NCI-H1417 treated with DMSO at 0.1 percent for 48 hours (cell line): ENCODE data around the gene FASLG.
"Not testable (repeated sequence)": the region's sequence is repeated elsewhere in the genome, so short reads cannot be mapped to it uniquely, and the experiment has no call there.

Source experiments
- DNase-seq: peaks from one replicate; lab custom pipeline; 2025; lab: John Stamatoyannopoulos, UW

Gene FASLG

DNA sequence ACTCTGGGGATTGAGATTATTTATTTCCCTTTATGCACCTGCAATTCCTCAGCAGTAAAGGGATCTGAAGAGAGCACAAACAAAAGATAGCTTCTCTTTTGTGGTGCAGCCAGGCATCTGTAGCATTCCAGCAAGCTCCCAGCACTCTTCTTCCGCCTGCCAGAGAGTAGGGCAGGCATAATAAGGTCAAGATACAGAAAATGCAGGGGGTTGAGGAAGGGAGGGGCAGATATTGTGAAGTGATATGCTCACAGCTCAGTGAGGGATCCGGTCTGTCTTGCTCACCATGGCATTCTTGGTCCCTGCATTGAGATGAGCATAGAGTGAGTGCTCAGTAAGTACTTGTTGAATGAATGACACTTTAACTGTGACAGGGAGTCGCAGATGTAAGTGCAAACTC is 23.9 kb downstream of the FASLG start:
- DNase-seq, result no peak

DNA sequence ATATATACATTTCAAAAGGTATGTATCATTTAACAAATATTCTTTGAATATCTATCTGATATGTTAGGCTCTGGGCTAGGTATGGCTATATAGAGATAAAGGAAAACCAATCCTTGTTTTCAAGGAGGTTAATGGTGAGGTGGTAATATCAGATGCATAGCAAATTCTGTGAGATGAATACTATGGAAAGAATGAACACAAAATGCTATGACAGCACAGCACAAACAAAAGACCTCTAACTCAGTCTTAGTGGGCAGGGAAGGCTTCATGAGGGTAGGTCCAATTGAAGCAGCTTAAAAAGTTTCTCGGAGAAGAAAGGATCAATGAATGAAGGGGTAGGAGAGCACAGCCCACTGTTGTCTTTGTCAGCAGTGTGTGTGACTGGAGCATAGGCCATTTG is 27.2 kb downstream of the FASLG start:
- no peak for DNase-seq

GRCh38 chr1:172688428-172689085 is 29.7 kb downstream of the FASLG start:
- DNase-seq, result not testable (repeated sequence)

DNA sequence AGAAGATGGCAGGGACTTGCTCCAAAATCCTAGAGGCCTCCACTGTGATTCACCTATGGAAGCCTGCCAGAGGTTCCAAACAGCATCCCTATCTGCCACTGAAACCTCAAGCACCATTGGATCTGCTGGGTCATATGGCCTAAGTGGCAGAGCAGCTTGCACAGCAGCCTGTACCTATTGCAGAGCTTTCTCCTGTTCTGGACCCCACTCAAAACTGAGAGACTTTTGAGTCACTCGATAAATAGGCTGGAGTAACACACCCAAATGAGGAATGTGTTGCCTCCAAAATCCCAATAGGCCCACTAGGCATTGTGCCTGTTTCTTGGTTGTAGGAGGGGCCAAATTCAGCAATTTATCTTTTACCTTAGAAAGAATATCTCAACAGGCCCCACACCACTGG is 32.0 kb downstream of the FASLG start:
- DNase-seq, result not testable (repeated sequence)

GRCh38 chr1:172697534-172698002 is 38.7 kb downstream of the FASLG start:
- DNase-seq, result no peak

- DNase-seq, result no peak
Observed at GRCh38 chr1:172698224-172698623, 39.3 kb downstream of the FASLG start.

DNA sequence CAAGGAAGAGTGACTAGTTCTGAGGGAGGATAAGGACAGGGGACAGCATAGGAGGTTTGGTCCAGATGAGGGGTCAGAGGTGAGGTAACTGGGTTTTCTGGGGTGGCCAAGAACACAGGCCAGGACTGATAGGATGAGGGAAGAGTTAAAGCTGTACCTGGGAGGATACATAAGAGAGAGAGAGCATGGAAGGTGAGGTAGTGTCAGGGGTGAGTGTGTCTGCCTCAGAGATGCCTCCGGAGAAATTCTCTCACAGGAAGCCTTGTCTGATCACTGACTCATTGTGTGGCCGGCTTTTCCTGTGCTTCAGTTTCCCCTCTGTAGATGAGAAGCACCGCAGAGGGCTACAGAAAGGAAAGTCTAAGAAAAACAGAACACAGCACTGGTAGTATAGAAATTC is 40.2 kb downstream of the FASLG start:
- DNase-seq, result no peak

DNA sequence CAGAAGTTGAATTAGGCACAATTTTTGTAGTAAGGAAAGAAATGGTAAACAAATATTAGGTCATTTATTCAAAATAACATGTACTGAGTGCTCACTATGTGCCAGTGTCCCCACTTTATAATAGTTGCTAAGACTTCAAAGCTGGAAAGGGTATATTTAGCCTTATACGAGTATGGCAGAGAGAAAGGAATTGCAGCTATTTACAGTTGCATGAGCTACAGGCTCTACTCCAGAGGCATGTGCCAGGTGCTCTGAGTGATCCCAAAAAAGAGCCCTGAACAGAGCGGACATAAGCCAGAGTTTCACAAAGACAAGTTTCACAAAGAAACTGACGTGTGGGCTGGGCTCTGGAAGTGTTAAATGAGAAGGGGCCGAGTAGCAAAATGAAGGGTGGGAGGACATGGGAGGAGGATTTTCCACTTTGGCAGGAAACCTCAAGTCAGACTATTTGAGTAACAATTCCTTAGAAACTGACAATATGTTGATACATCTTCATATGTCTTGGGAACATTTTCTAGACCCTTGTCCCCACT is 40.9 kb downstream of the FASLG start:
- DNase-seq, result no peak

- no peak for DNase-seq
Observed at GRCh38 chr1:172700556-172700955, 41.7 kb downstream of the FASLG start.

DNA sequence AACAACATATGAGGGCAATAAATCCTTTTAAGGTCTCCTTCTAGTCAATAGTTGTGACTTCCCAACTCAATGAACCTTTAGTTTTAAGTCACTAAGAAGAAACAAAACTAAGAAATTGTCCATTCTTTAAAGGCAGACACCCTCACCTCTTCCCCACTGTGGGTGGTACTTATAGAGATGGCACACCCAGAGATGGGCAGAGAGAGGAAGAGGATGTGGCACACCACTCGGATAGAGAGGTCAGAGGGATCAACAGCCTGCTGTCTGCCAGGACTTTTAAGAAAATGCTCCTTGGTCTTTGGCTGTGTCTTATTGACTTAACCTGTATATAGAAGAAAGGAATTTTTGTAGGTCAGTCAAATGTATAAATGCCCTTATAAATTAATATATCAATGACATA is 45.1 kb downstream of the FASLG start:
- no peak for DNase-seq

- no peak for DNase-seq
Observed at GRCh38 chr1:172704420-172705210, 45.7 kb downstream of the FASLG start.

DNA sequence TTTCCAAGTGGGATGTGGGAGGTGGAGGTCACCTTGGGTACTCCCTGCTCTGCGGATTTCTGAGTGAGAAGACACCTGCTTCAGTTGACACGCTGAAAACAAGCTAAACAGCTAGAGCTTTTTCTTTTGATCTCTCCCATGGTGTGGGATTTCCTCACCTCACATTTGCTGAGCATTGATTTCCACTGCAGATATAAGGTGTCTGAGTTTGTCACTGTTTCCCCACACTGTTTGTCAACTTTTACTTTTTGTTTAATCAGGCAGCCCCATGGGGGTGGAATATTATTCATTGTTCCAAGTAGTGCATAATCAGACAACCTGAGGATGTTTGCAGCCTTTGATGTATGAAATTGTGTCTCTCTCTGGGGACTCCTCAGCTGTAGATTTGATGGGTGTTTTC is 49.5 kb downstream of the FASLG start:
- no peak for DNase-seq

GRCh38 chr1:172711558-172711957 is 52.7 kb downstream of the FASLG start:
- DNase-seq, result no peak

DNA sequence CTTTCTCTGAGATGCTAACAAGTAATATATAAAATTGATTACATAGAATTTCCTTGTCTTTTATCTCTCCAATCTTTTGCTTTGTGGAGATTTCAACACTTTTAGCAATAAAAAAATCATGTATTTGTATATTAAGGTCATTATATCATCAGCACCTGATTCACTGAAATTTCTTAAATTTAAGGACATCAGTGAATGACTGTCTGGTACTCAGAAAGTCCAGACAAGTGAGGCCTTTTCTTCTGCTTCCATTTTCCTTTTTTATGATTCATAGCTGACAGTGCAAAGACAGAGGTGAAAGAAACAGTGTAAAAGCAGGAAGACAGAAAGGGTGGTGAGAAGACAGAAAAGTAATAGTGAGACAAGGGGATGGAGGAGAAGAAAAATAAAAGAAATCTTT is 54.6 kb downstream of the FASLG start:
- DNase-seq, result no peak
